ENCODE data around the gene ETNK1.

The ETNK1 gene

DNA sequence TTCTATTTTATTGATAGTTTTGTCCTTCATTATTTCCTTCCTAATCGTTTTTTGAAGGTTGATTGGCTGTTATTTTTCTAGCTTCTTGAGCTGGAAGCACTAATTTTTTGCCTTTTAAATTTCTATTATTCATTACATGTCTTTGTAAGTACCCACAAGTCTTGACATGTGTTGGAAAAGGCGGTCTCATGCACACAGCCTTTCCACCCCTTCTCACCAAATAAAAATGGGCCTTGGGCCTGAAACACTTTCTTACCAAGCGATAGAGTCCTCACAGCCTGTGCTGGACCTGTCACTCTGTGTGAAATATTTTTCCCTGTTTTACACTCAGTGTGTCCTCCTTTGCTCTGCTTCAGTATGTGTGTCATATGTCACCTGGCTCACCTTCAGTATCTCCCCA, 9.9 kb downstream of the ETNK1 start:
- DNase-seq (ENCODE audit: low read depth in 2 of 2) = no peak

DNA sequence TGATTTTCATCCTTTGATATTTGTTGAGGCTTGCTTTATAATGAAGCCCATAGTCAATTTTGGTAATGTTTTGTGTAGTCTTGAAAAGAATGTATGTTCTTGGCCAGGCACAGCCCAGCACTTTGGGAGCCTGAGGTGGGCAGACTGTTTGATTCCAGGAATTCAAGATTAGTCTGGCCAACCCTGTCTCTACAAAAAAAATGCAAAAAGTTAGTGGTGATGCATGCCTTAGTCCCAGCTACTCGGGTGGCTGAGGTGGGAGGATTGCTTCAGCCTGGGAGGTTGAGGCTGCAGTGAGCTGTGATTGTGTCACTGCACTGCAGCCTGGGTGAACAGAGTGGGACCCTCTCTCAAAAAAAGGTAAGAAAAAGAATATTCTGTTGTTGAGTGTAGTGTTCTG, 10.8 kb downstream of the ETNK1 start:
- DNase-seq (ENCODE audit: low read depth in 2 of 2) = no peak

DNA sequence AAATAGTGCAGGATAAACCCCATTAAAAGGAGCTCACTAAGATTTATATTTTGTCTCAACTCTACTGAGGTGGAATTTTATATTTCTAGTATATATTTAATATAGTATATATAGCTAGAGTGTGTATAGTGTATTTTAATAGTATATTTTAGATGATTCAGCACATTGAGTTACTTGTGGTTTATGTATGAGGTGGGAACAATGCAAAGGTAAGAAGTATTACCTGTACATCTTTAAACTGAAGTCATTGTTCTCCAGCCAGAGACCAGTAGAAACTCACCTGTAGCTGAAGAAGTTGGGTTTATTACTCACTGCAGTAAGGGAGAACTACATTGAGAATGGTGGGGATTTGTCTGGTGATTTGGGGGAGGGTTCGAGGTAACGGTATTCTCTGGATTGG, 15.9 kb downstream of the ETNK1 start:
- no peak for DNase-seq (ENCODE audit: low read depth in 2 of 2)

DNA sequence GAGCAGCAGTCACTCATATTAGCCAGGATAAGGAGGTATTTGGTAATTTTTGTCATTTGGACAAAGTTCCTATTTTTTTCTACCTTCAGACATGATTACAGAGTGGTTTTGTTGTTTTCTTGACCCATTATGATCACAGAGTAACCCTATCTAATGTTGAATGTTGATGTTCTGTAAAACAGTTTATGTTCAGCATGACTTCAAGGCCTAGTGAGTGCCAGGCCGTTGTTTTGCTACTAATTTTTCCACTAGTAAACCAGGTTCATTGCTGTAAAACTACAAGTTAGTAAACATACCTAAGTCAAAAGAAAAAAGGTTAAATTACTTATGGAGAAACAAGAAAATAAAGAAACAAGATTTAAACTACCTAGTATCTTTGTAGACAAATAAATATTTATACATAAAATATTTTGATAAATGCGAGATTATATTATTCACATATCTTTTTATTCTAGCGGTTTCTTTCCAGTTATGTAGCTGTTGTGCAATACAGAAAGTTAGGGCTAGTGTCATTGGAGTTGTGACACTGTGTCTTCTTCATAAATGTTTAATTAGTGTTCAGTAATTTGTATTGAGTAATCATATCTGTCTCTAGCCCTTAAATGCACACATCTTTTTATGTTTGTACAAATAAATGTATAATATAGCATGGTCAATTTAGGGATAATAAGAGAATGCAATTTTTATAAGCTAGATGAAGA, 16.5 kb downstream of the ETNK1 start:
- no peak for DNase-seq (ENCODE audit: low read depth in 2 of 2)

DNA sequence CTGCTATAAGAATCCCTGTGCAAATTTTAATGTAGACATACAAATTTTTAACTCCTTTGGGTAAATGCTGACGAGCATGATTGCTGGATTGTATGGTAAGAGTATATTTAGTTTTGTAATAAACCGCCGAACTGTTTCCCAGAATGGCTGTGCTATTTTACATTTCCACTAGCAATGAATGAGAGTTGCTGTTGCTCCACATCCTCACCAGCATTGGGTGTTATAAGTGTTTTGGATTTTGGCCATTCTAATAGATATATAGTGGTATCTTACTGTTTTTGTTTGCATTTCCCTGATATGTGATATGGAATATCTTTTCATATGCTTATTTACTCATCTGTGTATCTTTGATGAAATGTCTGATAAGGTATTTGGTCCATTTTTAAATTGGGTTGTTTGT, 23.7 kb downstream of the ETNK1 start:
- no peak for DNase-seq (ENCODE audit: low read depth in 2 of 2)

DNA sequence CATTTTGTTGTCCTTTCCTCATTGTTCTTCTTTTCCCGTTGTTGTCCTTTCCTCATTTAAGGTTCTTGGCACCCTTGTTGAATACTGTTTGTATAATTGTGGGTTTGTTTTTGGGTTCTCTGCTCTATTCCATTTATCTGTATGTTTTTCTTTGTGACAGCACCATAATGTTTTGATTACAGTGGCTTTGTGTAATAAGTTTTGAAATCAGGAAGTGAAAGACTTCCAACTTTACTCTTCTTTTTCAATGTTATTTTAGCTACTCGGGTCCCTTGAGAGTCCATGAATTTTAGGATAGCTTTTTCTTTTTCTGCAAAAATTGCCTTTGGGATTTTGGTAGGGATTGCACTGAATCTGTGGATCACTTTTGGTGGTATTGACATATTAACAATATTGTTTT, 28.1 kb downstream of the ETNK1 start:
- DNase-seq (ENCODE audit: low read depth in 2 of 2) = no peak

DNA sequence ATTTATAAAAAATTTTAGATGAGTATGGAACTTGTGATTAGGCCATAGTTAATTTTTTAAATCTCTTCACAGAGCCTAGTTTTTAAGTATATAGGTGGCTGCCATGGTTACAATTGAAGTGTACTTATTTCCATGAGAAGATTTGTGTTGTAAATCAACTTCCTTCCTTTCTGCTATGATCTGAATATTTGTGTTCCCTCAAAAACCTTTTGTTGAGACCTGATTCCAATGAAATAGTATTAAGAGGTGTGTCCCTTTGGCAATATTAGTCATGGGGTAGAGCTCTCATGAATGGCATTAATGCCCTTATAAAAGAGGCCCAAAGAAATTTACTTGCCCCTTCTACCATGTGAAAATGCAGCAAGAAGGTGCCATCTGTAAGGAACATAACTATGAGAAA, 28.8 kb downstream of the ETNK1 start:
- DNase-seq (ENCODE audit: low read depth in 2 of 2) = no peak

DNA sequence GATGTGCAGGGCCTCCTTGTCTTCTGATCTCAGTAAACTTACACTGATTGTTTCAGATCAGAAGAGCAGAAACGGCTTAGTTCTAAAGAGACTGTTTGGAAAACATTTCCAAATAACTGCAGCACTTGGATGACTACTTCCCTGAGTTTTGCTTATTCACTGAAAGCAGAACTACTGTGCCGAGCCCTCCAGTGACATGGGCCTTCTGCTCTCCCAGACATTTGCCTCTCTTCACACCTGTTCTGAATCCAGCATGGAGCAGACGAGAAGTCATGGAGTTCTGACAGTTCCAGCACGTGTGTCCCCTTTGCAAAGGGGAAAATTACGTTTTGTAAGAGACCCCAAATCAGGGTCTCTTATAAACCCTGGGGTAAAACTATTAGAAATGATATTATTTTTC, 31.4 kb downstream of the ETNK1 start:
- no peak for DNase-seq (ENCODE audit: low read depth in 2 of 2)

DNA sequence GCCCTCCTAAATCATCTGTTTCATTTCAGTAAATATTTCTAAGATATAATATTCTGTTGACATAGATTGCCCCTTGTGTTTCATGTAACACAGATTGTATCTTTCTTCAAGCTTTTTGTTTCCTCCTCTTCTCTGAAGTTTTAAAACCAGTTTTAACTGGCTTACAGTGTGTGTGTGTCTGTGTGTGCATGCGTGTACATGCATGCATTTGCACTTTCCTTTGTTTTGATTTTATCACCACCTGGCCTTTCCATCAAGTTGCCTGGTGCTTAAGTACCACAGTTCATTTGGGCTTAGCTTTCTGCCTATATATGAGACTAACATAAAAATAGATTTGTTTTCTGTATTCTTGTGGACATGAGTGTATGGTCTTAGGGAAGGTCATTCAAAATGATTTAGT, 31.9 kb downstream of the ETNK1 start:
- DNase-seq (ENCODE audit: low read depth in 2 of 2) = no peak

DNA sequence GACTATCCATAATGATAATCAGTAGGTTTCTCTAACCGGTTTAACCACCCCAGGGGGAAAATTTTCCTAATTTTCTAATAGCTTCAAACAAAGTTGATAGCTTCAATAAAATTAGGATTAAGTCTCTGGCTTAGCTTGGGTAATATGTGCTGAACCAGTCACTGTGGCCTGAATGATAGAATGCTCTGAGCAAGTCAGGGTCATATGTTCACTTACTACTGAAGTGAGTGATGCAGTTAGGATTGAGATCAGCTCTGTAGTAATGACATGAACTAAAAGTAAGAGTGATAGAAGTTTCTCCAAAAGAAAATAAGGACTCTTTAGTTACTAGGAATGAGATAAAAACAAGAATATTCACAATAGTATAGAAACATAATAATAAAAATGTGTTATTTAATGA, 32.6 kb downstream of the ETNK1 start:
- DNase-seq (ENCODE audit: low read depth in 2 of 2) = no peak

DNA sequence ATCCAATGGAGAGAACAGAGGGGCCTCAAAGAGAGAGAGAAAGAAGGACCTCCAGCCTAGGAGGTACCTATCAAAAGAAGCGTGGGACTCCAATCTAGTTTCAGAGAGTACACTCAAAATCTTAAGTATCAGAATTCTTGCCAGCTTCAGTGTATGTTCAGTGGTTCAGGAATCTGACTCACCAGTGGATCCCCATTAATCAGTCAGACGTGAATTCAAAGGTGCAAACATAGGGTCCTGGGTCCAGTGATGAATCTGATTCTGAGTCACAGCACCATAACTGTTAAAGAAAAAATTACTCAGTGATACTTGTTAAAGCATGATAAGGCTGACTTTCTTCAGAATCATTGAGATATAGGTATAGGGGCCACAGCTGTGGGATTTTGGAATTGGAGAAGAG, 33.2 kb downstream of the ETNK1 start:
- peak in 1 of 2 donors; percentile 20 for DNase-seq (ENCODE audit: low read depth in 2 of 2)

DNA sequence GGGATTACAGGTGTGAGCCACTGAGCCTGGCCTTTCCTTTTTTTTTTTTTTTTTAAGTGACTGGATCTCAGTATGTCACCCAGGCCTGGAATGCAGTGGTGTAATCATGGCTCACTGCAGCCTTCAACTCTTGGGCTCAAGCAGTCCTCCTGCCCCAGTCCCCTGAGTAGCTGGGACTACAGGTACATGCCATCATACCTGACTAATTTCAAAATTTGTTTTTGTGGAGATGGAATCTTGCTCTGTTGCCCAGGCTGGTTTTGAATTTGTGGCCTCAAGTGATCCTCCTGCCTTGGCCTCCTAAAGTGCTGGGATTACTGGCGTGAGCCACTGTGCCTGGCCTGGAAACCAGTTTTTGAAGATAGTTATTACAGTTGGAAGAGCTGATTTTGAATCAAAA, 37.4 kb downstream of the ETNK1 start:
- DNase-seq (ENCODE audit: low read depth in 2 of 2) = no peak

DNA sequence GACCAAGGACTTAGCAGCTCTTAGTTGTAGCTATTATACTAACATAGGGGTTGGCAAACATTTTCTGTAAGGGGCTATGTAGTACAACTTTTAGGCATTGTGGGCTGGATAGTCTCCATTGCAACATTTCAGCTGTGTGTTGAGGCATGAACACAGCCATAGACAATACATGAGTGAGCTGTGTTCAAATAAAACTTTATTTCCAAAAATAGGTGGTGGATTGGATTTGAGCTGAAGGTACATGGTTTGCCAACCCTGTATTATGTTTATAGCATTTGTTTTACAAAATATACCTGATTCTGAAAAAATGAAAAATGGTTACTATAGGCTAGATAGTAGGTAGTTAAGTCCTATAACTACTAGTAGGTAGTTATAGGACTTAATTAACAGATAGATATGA, 40.5 kb downstream of the ETNK1 start:
- no peak for DNase-seq (ENCODE audit: low read depth in 2 of 2)

DNA sequence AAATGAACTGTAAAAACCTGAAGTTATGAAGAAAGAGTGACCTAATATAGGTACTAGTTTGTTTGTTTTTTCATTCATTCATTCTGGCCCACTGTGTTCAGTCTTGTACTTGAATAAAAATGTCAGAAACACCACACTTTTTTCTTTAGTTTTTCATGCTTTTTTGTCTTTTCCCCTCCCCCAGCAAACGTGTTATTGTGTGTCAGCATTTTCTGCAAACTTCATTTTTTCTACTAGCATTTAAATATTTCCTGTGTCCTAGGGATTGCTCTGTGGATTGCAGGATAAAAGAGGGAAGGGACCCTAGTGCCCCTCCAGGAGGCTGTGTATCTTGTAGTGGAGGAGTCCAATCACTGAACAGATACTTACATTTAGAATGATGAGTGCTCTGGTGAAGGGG, 42.2 kb downstream of the ETNK1 start:
- no peak for DNase-seq (ENCODE audit: low read depth in 2 of 2)

DNA sequence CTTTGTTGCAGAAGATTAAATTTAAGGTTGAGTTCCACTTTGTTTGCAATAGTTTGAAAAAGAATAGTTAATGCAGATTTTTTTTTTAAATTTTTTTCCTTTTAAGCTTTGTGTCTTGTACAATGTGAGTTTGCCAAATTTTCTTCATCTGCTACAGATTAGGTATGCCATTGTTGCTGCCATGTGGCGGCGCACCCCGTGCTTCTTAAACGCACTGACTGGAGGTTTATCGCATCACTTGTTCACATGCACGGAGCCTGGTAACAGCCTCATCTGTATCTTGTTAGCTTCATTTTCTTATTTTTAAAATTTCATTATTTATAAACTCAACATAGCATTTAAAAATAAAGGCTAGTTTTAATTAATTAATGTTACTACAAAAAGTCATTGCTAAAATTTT, 43.5 kb downstream of the ETNK1 start:
- DNase-seq (ENCODE audit: low read depth in 2 of 2) = no peak

DNA sequence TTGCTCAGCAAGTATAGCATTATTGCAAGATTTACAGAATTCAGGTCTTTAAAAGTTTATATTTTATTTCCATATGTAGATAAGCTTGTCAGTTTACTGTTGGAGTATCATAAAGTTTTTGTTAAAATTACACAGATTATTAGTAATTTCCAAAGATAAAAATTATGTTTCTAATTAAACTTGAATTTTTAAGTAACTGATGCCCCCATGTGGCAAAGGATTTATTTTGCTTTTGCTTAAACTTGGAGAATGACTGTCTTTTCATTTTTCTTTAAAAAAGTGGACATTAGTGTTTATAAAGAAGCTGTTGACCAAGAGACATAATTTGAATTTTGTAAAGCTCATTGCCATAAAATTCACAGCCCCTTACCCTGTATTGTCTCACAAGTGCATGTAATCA, 45.8 kb downstream of the ETNK1 start:
- no peak for DNase-seq (ENCODE audit: low read depth in 2 of 2)

DNA sequence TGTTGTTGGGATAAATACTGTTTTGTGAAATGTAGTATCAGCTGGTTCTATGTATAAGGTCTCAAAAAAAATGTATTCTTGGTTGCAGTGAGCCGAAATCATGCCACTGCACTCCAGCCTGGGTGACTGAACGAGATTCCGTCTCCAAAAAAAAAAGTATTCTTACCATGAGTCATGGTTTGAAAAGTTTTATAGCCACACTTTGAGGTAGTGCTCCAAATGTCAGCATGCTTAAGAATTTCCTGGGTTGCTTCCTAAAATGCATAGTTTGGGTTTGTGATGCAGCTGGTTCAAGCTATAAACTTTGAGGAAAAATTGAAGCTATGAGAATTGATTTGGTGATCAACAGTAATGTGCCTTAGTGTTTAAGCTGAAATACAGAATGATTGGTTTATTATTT, 48.0 kb downstream of the ETNK1 start:
- DNase-seq (ENCODE audit: low read depth in 2 of 2) = no peak

DNA sequence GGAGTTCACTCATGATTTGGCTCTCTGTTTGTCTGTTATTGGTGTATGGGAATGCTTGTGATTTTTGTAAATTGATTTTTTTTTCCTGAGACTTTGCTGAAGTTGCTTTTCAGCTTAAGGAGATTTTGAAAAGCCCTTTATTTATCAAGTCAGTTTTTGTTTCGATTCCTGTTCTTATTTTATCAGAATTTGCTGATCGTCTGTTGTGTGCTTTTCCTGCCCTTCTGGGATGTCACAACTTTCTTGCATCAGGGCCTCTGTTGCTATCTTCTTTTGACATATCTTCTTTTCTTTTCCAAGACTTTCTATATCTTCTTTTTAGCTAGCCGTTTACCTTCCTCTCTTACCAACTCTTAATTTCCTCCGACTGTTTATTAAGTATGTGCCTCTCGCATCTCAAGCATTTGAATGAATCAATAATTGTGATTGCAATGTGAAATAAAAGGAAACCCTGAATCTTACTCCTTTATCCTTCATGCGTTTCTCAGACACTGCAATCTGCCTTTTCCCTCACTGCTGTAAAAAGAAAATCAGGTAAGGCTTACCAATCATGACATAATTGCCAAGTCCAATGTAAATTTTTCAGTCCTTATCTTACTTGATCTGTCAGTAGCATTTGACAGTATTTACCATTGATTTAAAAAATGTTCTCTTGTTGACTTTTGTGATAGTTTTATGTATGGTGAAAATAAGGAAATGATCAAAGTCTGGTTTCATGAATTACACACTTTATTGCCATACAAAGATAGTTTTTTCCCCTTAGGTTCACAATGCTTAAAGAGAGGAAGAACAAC, 53.0 kb downstream of the ETNK1 start:
- no peak for DNase-seq (ENCODE audit: low read depth in 2 of 2)

DNA sequence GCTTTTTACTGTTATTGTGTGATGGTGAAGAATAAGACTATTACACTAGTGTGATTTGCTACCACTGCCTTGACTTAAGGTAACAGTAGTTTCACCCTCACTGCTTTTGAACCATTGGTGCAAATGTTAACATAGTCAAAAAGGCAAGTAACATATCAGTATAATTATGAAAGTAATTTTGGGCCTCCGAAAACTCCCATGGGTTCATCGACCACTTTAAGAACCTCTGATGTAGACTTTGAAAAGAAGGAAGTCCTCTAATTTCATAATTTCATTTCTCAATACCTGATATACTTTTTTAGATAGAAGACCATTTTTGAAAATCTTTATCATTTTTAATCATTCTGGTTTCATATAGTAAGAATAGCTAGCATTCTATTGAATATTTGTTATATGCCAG, 57.7 kb downstream of the ETNK1 start:
- no peak for DNase-seq (ENCODE audit: low read depth in 2 of 2)

DNA sequence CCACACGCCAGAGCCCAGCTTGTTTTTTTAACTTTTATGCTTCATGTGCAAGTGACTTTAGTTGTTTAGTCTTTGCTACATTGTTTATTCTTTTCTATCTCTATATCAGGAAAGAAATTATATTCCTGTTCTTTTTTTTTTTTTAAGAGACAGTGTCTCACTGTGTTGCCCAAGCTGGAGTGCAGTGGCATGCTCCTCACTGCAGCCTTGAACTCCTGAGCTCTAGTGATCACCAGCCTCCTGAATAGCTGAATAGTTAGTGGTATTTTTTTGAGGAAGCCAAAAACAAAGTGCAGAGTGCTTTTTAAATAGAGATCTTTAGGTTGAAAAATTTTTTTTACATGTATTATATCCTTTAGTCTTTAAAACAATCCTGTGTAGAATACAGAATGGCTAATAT, 58.2 kb downstream of the ETNK1 start:
- no peak for DNase-seq (ENCODE audit: low read depth in 2 of 2)

DNA sequence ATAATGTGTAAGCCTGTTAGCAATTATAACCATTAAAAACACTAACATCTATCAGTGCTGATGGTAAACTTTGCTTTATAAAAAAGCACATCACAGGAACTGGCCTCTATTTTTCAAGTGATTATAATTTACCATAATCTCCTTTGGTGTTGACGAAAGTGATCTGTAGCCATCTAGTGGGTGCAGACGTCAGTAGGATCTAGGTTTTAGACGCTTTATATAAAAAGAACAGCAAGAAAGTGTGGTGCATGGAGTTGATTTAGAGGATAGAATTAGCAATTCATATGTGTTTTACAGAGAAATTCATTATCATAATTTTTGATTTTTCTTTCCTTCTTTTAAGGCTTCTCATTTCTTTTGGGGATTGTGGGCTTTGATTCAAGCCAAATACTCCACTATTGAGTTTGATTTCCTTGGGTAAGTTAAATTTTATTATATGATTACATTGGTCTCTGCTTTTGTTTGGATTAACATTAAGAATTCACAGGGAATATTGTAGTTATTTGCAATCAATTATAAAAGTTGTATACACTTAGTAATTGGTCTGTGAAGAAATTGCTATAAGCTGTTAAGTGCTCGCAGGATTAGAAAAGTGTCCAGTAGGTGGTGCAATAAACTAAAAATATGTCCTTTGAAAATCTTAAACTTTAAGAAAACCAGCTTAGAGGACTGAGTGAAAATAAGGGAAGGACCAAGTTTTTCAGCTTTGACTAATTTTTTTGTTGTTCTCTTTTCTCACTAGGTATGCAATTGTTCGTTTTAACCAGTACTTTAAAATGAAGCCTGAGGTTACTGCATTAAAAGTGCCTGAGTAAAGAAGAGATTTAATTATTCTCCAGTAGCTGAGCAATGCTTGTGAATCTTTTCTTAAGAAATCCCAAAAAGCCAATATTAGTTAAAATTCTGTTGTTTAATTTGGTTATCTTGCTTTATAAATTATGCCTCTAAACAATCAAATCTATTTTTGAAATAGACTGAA, 59.5 kb downstream of the ETNK1 start:
- DNase-seq (ENCODE audit: low read depth in 2 of 2) = no peak

DNA sequence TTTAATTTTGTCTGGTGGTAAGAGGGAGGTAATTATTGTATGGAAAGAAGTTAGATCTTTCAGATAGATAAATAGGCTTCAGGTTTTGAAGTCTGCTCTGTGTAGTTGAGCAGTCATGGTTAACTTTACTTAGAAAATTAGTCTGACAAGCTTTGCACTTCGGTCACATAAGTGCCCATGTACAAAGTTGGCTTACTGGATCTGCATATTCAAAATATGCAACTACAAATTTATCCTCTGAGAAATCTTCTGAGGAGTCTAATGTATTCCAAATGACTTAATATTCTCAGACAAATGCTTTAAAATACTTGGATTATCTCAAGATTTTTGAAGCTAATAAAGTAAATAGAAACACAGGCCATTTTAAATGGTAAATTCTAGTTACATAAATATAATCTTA, 61.2 kb downstream of the ETNK1 start:
- no peak for DNase-seq (ENCODE audit: low read depth in 2 of 2)
